Body of pancreas (tissue), 4 donors: ENCODE data around the gene SHISA4. TPM values are rescaled to one million over a fixed set of nuclear protein-coding genes. Genes with fewer than 3 reads are reported as not detected.
"Not testable (repeated sequence)": the region's sequence is repeated elsewhere in the genome, so short reads cannot be mapped to it uniquely, and the experiment has no call there.

ENCODE experiments used
- ATAC-seq: fragments of 150-250 bp; one replicate; pipeline ENCODE4 v1.9.1; 2016
- DNase-seq, 4 donors: peaks; one replicate each; pipeline ENCODE4 v3.0.0-alpha.2; 2019
- H3K27ac ChIP-seq, 4 donors: fragments of 200-600 bp; sonication (generic); 1 replicate in 3 of 4; 2 replicates in 1 of 4; pipeline versions ENCODE4 v1.5.1 to v1.6.1; 2016 to 2019; ENCODE audit warnings: mild to moderate bottlenecking in 1 of 4, mixed read lengths in 1 of 4, moderate library complexity in 1 of 4
- H3K27me3 ChIP-seq, 2 donors: fragments of 200-600 bp; sonication (generic); one replicate each; pipeline ENCODE4 v1.6.0; 2016; ENCODE audit warnings: mild to moderate bottlenecking in 1 of 2
- H3K36me3 ChIP-seq, 2 donors: fragments of 200-600 bp; sonication (generic); replicated peaks in 1 of 2; 2 replicates each; pipeline ENCODE4 v1.5.1; 2016; ENCODE audit warnings: low read depth in 2 of 2; ENCODE audit not compliant: insufficient read depth in 1 of 2
- H3K4me1 ChIP-seq: fragments of 200-600 bp; sonication (generic); one replicate; pipeline ENCODE4 v1.6.0; 2016
- H3K4me3 ChIP-seq, 2 donors: fragments of 200-600 bp; sonication (generic); 1 replicate in 1 of 2; 2 replicates in 1 of 2; pipeline ENCODE4 v1.5.1; 2016 to 2019
- H3K9me3 ChIP-seq, 3 donors: fragments of 200-600 bp; sonication (generic); 1 replicate in 2 of 3; 2 replicates in 1 of 3; pipeline ENCODE4 v1.5.1; 2016
- CTCF ChIP-seq, 7 experiments: fragments of 450-650 bp in 4 of 7; fragments of 200-600 bp in 3 of 7; sonication (generic) in 3 of 7; IDR thresholded peaks; one replicate each; pipeline ENCODE4 v1.5.1; 2016 to 2019; ENCODE audit warnings: antibody characterized with exemption in 7 of 7
- POLR2A ChIP-seq, 3 donors: fragments of 450-650 bp; IDR thresholded peaks; one replicate each; pipeline ENCODE4 v1.6.1; 2016; ENCODE audit warnings: antibody characterized with exemption in 3 of 3, mild to moderate bottlenecking in 2 of 3
- WGBS, 2 donors: methylation state at CpG; one replicate each; pipeline ENCODE4 v1.1.5; 2017; 5-methylcytosine and 5-hydroxymethylcytosine counted together
- intact Hi-C: fragments of 100-400 bp; cut with DNase I; formaldehyde crosslinking; loops from one replicate; pipeline ENCODE4 v1.15.1; 2023
- microRNA-seq, 2 donors: library from miRNA; unstranded; fragments of <30 nt; microRNA quantifications; one replicate each; pipeline ENCODE4, GENCODE V29; 2016; ENCODE audit warnings: borderline number of aligned reads in 2 of 2, borderline replicate concordance in 2 of 2
- small RNA-seq: library from RNA; depleted of rRNA; stranded (forward); fragments of <200 nt; gene quantifications from one replicate; pipeline ENCODE3, GENCODE V24; 2016
- total RNA-seq, 2 donors: library from RNA; depleted of rRNA; stranded (reverse); fragments of >200 nt; gene quantifications; one replicate each; pipeline ENCODE4 v1.1.0, GENCODE V29; 2016

The SHISA4 gene
- total RNA-seq, 2 donors from 2014 or later = 4.6 to 8.3 TPM

- ATAC-seq = no peak
- intact Hi-C loops = no loop called here
- WGBS, 2 donors = 44% methylated on average over 4 of the region's 4 CpGs
- H3K36me3 ChIP-seq = no peaks in the 10 kb centered on the region
- no peaks in the 10 kb centered on the region for H3K27me3 ChIP-seq
- no peak overlapping the region for H3K27ac ChIP-seq
- no peaks in the 10 kb centered on the region for H3K9me3 ChIP-seq
- DNase-seq = no peak
- no peak for TF ChIP-seq POLR2A (IDR thresholded peaks at IDR 0.05)
- no peak for TF ChIP-seq CTCF (IDR thresholded peaks at IDR 0.05)
- H3K4me3 ChIP-seq = no peak overlapping the region
- no peaks in the 10 kb centered on the region for H3K4me1 ChIP-seq
Observed at GRCh38 chr1:201939148-201939547, 50.5 kb downstream of the SHISA4 start.

- intact Hi-C loops = no loop called here
- H3K27ac ChIP-seq = no peak overlapping the region
- no peaks in the 10 kb centered on the region for H3K36me3 ChIP-seq
- no peaks in the 10 kb centered on the region for H3K27me3 ChIP-seq
- no peaks in the 10 kb centered on the region for H3K9me3 ChIP-seq
- no peaks in the 10 kb centered on the region for H3K4me1 ChIP-seq
- DNase-seq = no peak
- 65 to 67% methylated on average over 4 to 5 of the region's 5 CpGs for WGBS, 2 donors
- ATAC-seq = no peak
- TF ChIP-seq POLR2A (IDR thresholded peaks at IDR 0.05) (no peak), CTCF (IDR thresholded peaks at IDR 0.05) (no peak)
- H3K4me3 ChIP-seq = no peak overlapping the region
Observed at GRCh38 chr1:201939574-201939973, 50.9 kb downstream of the SHISA4 start.

GRCh38 chr1:201940316-201940715, 51.6 kb downstream of the SHISA4 start:
- H3K9me3 ChIP-seq, H3K36me3 ChIP-seq, ATAC-seq, H3K27ac ChIP-seq, H3K27me3 ChIP-seq, intact Hi-C loops, H3K4me1 ChIP-seq, DNase-seq, H3K4me3 ChIP-seq: not testable (repeated sequence)
- WGBS, 2 donors = 76 to 90% methylated on average over 5 to 10 of the region's 10 CpGs

GRCh38 chr1:201941420-201942128, 52.9 kb downstream of the SHISA4 start:
- TF ChIP-seq CTCF (IDR thresholded peaks at IDR 0.05) (no peak), POLR2A (IDR thresholded peaks at IDR 0.05) (no peak)
- ATAC-seq (no peak), DNase-seq (no peak)
- H3K4me3 ChIP-seq = no peak overlapping the region
- no peak overlapping the region for H3K27ac ChIP-seq
- peaks cover 6% of the 10 kb centered on the region for H3K4me1 ChIP-seq
- intact Hi-C loops = no loop called here
- no peaks in the 10 kb centered on the region for H3K36me3 ChIP-seq
- WGBS, 2 donors = 58 to 59% methylated on average over 12 to 18 of the region's 18 CpGs
- no peaks in the 10 kb centered on the region for H3K9me3 ChIP-seq
- no peaks in the 10 kb centered on the region for H3K27me3 ChIP-seq

GRCh38 chr1:201942129-201942495, 53.4 kb downstream of the SHISA4 start:
- no peak overlapping the region for H3K27ac ChIP-seq
- WGBS, 2 donors = 94 to 95% methylated on average over 1 of the region's 1 CpG
- H3K9me3 ChIP-seq = no peaks in the 10 kb centered on the region
- TF ChIP-seq POLR2A (IDR thresholded peaks at IDR 0.05) (no peak), CTCF (IDR thresholded peaks at IDR 0.05) (no peak)
- ATAC-seq (no peak), DNase-seq (no peak)
- no peaks in the 10 kb centered on the region for H3K36me3 ChIP-seq
- intact Hi-C loops = no loop called here
- H3K4me3 ChIP-seq = no peak overlapping the region
- H3K4me1 ChIP-seq = peaks cover 10% of the 10 kb centered on the region
- no peaks in the 10 kb centered on the region for H3K27me3 ChIP-seq

Small RNA genes within 50 kb of the gene (microRNA-seq; reads per million reads assigned to microRNA genes)
- gene MIR6739 = 0 reads per million in 2 donors

Small RNA genes within 50 kb of the gene (small RNA-seq; reads per million reads assigned to genes)
- gene MIR6739 = not detected

Other genes starting within 250 kb of the SHISA4 start
- gene IPO9, start 59.7 kb upstream of the SHISA4 start, total RNA-seq = 10 to 100 TPM; 11.7 to 12.2 TPM
- gene LMOD1, start 57.6 kb downstream of the SHISA4 start, total RNA-seq = 10 to 100 TPM; 14.8 to 16.9 TPM
- gene TIMM17A, start 66.6 kb downstream of the SHISA4 start, total RNA-seq = 10 to 100 TPM; 20.2 to 25.4 TPM
- 100 to 1,000 TPM in 1 of 2 donors, 10 to 100 TPM in 1; 62.3 to 233 TPM for gene RNPEP, start 93.8 kb downstream of the SHISA4 start, total RNA-seq
- 100 to 1,000 TPM in 1 of 2 donors, 10 to 100 TPM in 1; 93.7 to 293 TPM for gene ELF3, start 121.7 kb downstream of the SHISA4 start, total RNA-seq
- gene GPR37L1, start 234.0 kb downstream of the SHISA4 start, total RNA-seq = not detected